Endometrium (tissue), 2 donors: ENCODE results near the gene DUSP3.

Experiments
- FAIRE-seq: peaks from 2 replicates; lab custom pipeline; 2012; peaks lifted over from hg19 to GRCh38; lab: Jason Lieb, UNC
- donor health status: control.
- donor health status: control.

DUSP3 gene

DNA sequence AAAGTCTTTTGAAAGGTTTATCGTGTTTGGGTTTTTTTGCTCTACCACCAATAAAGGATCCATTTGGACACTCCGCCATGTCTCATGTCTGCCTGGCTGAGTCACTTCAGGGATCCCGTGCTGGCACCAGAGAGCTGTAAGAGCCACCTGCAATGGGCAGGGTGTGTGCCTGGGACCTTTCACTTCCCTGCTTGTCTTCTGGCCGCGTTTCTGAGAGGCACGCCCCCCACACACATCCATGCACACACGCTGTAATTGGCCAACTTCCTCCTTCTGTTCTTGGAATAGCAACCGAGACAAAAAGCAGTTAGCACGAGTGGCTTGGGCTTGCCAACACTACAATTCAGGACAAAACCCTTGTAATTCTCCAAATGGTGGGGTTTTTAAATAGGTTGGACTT is 10.4 kb downstream of the DUSP3 start:
- no peak for FAIRE-seq

DNA sequence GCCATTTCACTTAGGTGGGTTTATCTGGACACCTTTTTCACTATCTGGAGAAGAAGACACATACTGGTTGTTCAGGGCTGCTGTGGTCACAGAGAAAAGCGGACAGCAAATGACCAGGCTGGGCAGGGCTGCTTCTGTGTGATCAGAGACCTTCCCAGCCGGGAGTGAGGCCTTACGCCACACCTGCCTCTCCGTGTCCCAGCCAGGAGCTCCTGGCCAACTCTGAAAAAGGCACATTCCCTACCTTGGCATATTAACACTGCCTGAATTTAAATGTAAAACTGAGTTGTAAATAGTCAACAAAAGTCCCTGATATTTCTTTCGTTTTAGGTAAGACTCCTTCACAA is 11.1 kb downstream of the DUSP3 start:
- FAIRE-seq: no peak

DNA sequence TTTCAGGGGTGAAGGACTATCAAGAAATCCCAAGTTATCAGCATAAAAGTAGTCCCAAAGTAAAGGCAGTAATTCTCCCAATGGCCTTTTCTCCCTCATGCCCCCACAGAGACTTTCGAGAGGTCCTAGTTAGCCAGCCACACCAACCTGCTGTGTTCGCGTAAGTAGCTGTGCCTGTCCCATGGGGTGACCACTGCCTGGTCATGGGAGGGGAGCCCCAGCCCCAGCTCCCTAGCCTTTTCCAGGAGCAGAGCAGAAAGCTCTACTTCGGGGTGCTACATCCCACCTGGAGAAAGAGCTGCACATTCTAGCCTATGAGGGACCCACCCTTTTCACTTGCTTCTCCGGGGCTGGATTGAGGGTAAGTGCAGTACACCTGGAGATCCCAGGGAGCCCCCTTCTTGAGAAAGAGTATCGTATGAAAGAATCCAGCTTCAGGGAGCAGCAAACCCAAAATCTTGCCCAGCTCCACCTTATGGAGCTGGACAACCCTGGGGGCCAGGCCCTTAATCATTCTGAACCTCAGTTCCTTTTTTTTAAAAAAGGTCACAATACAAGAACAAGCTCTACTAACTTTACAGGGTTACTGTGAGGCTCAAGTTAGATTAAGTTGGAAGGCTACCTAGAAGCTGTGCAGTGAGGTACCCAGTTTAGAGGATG is 11.6 kb downstream of the DUSP3 start:
- FAIRE-seq: no peak

DNA sequence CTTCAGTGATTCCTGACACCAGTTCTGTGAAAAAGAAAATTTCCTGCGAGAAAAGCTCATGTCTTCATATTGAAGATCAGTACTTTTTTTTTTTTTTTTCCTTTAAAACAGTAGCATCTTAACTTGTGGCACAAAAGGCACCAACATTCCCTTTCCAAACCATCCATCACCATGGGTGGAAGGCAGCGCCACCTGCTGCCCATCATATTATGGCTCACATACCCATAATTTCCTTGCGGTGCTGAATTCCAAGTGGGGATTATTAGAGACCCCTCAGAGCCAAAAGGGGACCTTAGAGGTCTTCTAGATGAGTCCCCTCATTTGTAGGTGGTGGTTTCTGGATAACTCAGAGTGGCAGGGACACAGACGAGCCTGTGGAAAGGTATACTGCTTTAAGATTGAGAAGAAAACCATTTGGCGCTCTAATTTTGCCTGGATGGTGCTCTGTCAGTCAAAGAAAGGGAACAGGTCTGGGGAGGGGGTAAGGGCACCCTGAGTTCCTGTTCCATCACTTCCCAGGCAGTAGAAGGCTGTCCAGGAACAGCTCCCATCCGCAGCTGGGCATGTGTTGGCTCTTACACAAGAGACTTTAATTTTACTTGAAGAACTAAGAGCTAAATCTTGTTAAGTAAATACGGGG is 12.2 kb downstream of the DUSP3 start:
- FAIRE-seq: no peak

DNA sequence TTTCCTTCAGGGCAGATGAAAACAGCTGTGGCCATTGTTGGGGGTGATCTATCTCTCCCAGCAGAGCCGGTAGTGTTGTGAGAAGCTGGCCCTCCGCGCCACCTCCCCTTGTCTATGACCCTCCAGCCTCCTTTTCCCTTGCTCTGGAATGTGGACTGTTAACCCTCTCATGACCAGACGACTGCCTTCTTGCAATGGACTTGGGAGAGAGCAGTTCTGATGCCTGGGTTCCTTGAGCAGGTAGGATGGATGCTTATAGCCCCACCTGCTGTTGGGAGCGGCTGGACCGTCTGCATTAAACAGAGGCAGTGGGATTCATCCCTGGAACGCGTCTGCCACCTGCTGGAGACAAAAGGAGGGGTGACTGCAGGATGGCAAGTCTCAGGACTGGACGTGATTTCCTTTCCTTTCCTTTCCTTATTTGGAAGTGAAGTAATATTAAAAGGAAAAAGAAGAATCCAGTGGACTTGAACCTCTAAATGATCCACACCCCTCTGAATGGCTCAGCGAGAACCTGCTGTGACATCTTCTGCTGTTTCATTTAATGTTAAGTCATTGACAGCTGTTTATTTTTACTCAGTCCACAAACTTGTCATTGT is 18.4 kb downstream of the DUSP3 start:
- peak; percentile 73 for FAIRE-seq

DNA sequence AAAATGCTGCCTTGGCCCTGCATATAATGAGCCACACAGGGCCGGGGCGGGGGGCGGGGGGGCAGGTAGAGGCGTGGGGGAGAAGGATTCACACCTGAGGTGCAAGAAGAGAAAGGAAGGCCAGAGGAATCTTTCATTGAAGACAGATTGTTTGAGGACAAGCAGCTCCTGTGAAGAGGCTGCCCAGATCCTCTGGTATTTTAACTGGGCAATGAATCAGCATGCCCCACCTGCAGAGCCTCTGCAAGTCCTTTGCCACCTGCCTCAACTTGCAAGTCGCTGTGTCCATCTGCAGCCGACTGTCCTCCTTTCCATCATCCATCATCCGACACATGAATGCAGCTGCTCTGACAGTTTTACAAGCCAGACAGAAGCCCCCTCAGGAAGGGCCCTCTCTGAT is 18.9 kb downstream of the DUSP3 start:
- FAIRE-seq: no peak

DNA sequence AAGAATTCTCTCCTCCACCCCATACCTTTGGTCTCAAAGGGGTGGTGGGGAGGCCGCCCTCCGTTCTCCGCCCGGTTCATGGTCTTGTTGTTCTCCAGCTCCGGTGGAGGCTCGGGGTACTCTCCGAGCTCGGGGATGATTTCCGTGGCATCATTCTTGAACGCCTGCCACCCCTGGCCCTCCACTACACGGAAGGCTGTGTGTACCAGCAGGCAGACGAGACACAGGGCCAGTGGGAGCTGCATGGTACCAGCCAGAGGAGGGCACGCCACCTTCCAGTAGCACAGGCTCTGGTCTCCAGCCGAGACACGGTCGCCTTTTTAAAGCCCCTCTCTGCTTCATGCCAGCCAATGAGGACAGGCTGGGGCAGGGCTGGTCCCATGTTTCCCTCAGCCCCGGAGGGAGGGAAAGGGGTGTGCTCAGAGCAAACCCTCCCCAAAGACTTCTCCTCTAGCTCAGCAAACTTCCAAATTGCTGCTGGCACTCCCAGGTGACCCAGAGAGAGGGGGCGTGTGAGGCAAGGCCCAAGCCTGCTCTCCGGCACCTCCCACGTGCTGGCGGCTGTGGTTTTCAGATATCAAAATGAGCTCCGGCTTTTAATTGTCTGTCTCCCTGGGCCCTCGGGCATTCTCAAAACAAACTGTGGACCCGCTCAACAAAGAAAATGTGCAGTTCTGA is 20.1 kb downstream of the DUSP3 start, which contains the start of gene SOST:
Gene SOST, minus strand, starts transcription at position 295 of the 678 bp plus-strand sequence. Its CDS starts 50 bp downstream, at position 245.
- no peak for FAIRE-seq

DNA sequence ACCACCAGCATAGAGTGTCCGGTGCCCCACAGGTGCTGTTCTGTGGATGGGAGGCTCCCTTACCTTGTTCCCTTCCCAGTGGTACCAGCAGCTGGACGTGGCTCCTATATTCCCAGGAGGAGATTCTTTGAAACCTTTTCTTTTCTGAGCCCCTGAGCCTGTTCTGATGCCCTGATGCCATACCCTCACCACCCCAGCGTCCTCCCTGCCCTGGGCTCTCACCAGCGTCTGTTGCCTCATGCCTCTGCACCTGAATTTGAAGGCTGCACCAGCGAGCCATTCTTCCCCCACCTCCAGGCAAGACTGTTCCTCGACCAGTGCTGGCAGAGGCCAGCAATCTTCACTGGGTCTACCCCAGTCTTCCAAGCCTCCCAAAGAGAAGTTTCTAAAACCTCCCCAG is 20.7 kb downstream of the DUSP3 start:
- no peak for FAIRE-seq

DNA sequence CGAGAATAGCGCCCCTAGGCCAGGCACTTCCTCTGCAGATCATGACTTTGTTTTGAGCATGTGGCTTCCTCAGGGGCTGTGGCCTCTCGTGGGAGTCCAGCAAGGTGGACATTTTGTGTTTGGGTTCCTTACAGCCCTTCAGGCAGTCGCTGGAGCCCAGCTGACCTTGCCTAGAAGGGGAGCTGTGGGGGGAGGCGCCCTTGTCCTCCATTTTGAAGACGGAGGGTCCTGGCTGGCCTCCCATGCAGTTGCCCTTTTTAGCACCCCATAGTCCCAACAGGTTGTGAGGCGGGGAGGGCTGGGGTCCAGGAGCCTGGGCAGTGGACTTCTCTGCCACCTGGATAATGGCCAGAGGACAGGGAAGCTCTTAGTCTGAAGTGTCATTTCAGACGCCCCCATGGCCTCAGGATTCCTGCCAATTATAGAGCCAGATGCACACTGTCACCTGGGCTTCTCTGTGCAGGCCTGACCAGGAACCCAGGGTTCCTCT is 21.6 kb downstream of the DUSP3 start:
- FAIRE-seq: no peak

DNA sequence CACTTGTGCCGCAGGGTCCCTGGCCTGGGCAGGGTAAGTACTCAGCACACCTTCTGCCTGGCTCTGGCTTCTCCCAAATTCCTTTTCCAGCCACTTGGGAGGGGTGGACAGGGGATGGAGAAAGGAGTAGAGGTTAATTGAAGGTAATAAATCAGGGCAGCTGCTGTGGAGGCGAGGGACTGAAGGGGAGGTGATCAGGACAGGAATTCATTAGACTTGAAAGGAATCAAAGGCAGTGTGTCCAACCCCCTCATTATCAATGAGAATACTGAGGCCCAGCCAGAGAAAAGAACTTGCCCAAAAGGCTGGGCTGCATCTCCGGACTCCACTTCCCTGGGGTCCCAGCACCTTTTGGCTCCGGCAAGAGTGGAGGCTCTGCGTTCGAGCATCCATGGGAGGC is 22.6 kb downstream of the DUSP3 start:
- no peak for FAIRE-seq

DNA sequence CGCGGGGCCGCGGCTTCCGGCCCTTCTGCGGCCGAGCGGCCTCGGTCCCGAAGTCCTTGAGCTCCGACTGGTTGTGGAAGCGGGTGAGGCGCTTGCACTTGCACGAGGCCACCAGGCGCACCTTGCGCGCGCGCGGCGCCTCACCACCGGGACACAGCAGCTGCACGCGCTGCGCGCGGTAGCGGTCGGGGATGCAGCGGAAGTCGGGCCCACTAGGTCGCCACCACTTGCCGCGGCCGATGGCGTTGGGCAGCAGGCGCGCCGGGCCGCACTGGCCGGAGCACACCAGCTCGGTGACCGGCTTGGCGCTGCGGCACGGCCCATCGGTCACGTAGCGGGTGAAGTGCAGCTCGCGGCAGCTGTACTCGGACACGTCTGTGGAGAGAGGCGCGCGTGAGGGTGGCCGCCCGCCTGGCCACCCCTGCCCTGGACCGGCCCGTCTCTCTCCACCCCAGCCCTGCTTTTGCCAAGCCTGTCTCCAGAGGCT is 23.3 kb downstream of the DUSP3 start:
- FAIRE-seq: no peak

DNA sequence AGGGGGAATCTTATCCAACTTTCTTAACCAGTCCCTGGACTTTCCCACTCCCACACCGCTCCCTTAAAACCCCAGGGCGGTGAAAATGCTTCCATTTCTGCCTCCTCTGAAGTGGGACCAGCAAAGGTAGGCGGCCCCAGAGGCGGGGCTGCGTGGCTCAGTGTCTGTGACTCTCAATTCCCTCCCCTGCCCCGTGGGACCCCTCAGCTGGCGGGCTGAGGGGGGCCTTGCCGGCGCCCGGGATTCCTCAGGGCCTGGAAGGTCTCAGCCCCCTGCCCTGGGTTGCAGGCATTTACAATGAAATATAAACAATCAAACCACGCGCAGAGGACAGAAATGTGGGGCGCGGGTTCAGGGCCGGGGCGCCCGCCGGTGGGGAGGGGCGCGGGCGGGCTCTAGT is 23.8 kb downstream of the DUSP3 start:
- FAIRE-seq: no peak

DNA sequence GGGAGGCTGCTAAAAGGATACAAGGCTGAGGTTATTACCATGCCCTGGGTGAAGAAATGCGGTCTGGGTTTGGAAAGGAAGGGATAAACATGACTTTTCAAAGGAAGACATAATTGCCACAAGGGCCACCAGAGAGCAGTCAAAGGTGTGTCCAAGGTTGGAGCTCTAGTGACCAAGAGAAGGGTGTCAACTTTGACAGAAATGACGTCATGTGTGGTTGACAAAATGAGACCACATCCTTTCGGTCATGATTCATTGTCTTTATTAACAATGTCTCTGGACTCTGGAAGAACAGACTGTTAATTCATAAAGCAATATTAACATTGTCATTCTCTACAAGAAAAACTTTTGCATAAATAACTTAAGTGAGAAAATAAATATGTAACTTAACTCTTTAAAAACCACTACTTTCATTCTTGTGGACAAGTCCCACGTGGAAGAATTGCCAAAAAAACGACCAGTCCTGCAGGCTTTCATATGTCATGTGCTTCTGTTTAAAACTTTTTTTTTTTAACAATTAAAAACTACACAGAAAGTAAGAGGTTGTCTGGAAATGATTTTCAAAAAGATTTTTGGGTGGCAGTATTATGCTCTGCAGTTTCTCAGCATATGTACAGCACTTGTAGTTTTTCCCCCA is 25.2 kb downstream of the DUSP3 start:
- no peak for FAIRE-seq

DNA sequence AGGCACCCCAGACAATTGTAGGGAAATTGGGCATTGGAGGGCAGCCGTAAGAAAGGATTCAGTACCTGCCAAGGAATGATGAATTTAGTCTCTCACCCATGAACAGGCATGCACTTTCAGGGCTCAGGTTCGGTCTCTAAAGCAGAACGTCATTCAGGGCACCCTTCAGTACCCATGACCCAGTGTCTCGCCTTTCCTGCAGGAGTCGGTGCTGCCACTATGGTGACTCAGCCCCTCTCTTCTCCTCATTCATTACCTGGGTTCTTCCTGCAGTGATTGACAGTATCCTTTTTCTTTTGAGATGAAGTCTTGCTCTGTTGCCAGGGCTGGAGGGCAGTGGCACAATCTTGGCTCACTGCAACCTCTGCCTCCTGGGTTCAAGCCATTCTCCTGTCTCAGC is 28.6 kb downstream of the DUSP3 start:
- FAIRE-seq: no peak

DNA sequence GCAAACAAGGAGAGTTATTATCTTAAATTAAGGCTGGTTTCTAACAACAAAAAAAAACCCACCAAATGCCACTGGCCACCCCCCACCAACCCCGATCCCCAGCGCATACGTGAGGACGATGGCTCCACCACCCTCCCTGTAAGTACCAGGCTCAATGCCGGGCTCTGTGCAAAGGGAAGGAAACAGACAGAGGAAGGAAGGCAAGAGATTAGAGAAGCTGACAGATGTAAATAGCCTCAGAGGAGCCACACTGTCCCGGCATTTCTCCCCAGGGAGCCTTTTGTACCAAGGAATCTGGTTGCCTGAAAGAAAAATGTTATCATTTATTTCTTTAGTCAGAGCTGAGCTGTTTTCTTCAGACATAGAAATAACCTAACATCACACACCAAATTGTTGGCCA is 33.2 kb downstream of the DUSP3 start:
- FAIRE-seq: no peak

DNA sequence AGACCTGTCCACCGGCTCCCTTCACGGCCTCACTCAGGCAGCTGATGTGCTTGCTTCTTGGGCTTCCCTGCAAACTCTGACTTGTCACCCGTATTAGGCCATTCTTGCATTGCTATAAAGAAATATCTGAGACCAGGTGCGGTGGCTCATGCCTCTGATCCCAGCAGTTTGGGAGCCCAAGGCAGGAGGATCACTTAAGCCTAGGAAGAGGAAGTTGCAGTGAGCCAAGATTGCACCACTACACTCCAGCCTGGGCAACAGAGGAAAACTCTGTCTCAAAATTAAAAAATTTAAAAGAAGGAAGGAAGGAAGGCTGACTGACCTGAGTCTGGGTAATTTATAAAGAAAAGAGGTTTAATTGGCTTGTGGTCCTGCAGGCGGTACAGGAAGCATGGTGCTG is 37.1 kb downstream of the DUSP3 start:
- FAIRE-seq: no peak

DNA sequence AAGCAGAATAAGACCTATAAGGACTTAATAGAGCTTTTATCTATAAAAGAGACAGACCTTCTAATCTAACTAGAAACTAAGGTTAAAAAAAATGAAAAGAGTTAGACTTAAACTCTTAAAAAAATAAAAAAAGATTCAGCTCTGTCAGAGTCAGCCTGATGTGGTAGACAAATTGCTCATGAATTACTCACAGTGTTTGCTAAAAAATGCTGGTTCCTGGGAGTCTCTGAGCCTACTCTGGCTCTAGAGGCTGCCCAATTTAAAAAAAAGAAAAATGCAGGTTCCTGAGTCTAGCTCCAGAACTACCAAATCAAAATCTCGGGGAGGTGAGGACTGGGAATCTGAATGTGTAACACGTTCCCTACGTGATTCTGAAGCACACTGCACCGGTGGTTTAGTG is 38.2 kb downstream of the DUSP3 start:
- FAIRE-seq: no peak

DNA sequence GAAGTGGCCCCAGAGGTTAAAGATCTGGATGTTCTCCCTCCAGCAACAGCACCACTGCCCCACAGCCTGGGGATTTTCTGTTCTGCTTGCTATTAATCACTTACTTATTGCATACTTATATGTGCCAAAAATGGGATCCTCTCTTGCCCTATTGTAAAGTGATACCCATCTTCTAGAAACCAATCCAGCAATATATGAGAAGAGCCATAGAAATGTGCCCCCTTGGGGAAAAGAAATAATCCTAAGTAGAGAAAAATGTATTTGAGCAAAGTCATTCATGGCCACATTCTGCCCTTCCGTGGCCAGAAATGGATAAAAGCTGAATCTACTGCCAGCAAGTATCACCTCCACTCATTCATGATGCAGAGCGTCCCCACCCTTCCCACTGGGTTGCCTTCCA is 41.1 kb downstream of the DUSP3 start:
- no peak for FAIRE-seq

DNA sequence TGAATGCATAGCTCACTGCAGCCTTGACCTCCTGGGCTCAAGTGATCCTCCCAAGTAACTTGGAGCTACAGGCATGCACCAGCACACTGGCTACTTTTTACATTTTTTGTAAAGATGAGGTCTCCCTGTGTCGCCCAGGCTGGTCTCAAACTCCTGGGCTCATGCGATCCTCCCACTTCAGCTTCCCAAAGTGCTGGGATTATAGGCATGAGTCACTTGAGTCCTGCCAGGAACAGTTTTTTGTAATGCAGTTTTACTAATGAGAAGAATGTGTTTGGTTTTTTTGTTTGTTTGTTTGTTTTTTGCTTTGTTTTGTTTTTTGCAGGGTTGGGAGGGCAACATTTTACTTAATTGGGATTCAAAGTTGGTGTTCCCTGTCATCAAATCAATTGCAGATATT is 42.4 kb downstream of the DUSP3 start:
- FAIRE-seq: no peak

DNA sequence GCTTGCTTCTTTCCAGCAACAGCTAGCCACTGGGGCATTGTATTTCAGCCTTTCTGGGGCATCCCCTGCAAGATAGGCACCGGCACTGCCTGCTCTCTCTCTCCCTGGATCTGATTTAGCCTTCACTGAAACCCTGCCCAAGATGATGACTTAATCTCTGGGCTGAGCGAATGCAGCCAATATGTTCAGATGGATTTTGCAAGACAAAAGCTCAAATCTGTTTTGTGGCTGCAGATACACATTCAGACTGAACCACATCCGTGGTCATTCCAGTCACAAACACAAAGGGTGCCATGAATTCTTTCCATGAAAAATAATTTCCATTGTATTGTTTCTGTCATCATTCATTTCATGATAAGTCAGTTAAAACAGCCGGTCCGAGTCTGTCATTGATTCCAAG is 44.4 kb downstream of the DUSP3 start:
- FAIRE-seq: no peak

DNA sequence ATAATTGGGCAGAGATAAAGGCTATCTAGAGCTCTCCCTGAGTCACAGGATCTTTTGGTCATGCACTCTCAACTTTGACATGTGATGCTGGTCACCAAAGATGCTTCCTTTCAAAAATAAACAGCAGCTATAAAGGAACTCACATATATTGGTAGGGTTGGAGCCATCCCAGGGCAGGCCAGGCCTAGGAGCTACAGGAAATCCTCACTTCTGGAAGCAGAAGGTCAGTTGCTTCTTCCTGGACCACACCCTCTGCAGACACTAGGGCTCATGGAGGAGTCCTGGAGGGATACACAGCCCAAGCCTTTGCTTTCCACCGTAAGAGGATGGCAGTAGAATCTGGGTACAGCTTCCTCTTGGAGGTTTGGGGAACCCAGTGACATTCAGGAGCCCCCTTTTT is 44.8 kb downstream of the DUSP3 start:
- FAIRE-seq: no peak

DNA sequence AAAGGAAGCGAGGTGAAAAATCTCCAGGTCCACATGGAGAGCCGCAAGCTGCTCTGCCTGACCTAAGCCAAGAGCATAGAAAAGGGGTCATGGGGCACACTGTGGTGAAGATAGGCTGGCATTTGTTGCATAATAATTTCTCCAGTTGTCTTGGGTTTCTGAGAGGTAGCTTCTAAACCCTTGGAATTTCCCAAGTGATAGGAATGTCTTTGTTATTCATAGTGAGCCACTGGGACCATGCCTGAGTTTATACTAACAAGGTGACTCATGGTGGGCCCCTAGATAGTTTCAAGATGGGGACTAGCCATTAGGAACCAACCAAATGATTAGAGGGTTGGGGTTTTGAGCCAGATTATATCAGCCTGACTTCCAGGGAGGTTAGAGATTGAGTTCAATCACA is 45.8 kb downstream of the DUSP3 start:
- FAIRE-seq: no peak

DNA sequence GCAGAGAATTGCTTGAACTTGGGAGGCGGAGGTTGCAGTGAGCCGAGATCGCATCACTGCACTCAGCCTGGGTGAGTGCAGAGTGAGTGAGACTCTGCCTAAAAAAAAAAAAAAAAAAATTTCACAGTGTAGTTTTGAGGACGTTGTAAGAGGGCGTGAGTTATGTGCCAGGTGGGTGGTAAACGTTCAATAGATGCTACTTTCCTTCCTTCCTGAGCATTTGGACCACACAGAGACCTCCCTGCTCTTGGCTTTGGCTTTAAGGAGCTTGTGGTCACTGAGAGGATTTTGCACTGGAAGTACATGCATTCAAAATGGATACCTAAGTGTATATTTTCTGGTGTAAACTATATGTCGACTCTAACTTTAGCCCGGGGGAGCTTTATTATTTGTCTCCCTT is 50.7 kb downstream of the DUSP3 start:
- FAIRE-seq: no peak
